ENCODE data around the gene TMEM178B.

TMEM178B gene

DNA sequence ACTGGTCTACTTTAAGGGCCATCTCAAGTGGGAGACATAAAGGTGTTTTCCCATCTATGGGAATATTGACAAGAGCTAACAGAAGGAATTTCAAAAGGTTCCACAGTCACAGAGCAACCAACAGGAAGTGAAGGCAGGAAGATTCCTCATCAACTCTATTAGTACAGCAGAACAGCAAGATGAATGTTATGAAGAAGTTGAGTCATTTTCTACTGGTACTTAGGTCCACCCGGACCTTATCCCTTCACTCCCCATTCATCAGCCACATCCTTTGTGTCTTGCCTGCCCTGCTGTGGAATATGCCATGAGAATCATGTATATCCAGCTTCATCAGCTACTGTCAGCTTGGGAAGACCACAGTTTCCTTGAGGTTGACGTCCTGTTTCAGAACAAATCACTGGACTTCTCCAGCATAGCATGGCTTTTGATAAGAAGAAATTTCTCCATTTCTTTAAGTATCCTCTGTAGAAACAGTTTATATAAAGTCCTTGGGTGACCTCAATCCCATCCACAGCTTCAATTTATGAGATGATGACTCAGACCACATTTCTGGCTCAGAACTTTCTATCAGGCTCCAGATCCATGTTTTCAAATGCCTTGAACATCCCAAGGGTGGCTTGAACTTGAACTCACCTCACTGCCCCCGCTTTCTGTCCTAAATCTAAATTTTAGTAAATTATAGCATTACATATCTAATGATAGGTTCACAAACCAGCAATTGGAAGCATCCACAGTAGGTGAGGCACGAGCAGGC is 392.5 kb downstream of the TMEM178B start:
- no peak for DNase-seq (ENCODE audit: low spot score)

DNA sequence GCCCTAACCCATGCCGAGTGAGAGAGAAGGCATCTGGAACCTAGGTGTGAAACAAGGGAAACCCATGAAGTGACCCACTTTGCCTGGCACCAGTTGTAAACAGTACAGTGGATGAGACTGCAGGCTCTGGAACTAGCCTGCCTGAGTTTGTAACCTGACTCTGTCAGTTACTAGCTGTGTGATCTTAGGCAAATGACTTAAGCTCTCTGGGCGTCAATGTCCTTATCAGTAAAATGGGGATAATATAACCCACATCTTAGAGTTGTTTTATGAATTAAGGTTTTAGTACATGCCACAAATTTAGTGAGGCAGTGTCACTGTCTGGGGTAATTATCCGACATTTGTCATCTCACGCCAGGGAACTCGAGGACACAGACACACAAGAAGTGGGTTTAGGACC is 394.5 kb downstream of the TMEM178B start:
- no peak for DNase-seq (ENCODE audit: low spot score)

- DNase-seq (ENCODE audit: low spot score): no peak
Observed at GRCh38 chr7:141475679-141476078, 401.8 kb downstream of the TMEM178B start.

- no peak for DNase-seq (ENCODE audit: low spot score)
Observed at GRCh38 chr7:141477865-141478264, 404.0 kb downstream of the TMEM178B start.

DNA sequence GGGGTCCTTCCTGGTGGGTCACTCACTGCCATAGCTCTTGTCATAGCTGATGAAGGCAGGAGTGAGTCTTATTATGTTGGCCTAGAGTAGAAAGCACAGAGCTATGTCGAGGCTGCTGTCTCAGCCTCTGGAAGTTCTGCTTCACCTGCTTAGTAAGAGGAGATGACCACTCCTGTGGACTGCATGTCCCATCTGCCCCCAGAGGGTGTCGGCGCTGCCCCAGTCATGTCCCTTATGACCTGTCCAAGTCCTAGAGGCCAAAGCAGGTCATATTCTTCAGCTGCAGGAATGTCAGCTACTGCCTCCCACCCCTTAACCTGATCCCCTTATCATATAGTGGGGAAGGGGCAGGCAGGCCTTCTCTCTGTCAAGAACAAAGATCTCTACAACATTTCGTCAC is 405.0 kb downstream of the TMEM178B start:
- no peak for DNase-seq (ENCODE audit: low spot score)

- DNase-seq (ENCODE audit: low spot score): no peak
Observed at GRCh38 chr7:141480953-141481352, 407.1 kb downstream of the TMEM178B start.

GRCh38 chr7:141481971-141482370 is 408.1 kb downstream of the TMEM178B start:
- DNase-seq (ENCODE audit: low spot score): no peak

DNA sequence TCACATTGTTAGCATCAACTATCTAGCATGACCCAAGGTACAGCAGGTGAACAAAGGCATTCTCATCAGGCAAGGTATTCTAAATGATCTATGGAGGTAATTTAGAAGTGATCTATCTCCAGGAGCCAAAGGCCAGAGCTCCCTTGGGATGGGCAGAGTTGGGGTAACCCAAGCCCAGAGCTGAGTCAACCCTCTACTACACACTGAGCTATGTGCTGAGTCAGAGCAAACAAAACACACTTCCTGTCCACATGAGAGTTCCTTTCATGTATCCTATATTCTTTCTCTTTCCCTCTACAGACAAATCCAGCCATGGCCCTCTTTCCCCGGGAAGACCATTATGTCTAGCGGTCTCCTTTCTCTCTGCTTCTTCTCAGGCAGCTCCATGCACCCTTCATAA is 409.2 kb downstream of the TMEM178B start:
- DNase-seq (ENCODE audit: low spot score): no peak

DNA sequence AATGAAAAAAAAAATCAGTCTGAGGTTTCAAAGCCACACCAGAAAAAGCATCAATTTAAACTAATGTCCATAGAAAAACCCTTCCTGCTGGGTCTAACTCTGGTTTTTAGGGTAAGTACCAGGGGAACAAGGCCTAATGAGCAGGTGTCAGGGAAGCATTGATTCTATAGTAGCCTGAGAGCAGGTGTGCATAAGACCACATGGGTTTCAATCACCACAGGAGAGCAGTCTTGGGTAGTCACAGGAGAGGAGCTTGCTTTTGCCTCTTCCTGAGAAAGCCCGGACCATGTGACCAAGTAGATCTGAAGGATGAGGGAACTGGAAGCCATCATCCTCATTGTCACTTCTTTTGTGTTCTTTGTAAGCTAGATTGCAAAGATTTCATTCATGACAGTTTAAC is 411.0 kb downstream of the TMEM178B start:
- DNase-seq (ENCODE audit: low spot score): no peak

GRCh38 chr7:141486959-141487358 is 413.1 kb downstream of the TMEM178B start:
- no peak for DNase-seq (ENCODE audit: low spot score)

DNA sequence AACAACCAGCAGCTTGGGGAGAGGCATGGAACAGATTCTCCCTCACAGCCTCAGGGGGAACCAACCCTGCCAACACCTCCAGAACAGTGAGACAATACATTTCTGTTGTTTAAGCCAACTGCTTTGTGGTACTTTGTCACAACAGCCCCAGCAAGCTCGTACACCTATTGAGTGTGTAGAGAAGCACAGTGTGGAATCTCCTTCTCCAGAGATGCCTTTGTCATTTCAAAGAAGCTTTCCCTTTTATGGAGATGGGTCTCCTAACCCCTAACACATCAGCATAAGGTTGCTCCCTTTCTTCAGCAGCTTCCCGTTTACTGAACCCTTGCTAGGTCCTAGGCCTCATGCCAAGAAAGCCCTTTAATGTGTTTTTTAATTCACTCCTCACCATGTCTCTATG is 416.6 kb downstream of the TMEM178B start:
- DNase-seq (ENCODE audit: low spot score): no peak

DNA sequence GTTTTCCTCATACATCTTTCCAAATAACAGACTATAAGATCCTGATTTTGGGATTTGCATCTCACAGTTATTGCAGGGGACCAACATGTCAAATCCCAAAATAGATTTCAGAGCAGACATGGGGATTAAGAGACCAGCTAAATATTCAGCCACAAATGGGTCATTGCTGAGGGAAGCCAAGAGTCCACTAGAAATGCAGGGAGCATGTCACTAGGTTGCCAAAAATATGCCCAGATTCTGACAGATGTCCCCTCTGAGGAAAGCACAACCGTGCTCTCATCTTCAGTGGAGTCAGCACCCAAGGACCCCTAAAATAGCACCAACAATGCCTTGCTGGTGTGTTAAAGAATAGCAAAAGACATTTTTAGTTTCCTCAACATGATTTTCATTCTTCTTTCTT is 421.2 kb downstream of the TMEM178B start:
- DNase-seq (ENCODE audit: low spot score): no peak

- no peak for DNase-seq (ENCODE audit: low spot score)
Observed at GRCh38 chr7:141497391-141497790, 423.5 kb downstream of the TMEM178B start.

DNA sequence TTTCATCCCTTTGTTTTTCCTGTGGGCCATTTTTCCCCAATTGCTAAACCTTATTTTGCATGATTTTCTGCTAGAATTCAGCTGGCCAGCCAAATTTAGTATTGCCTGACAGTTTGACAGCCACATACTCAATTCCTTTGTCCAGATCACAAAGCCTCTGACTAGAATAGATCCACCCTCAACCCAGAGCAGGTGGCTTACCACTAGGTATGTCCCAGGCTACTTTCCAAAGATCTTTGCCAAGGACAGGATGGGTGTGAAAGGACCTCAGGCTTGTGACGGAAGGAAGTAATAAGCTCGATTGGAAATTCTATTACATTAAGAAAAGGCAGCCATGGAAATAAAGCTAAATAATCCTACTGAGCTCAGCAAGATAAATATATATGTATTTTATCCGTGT is 426.7 kb downstream of the TMEM178B start:
- DNase-seq (ENCODE audit: low spot score): no peak

DNA sequence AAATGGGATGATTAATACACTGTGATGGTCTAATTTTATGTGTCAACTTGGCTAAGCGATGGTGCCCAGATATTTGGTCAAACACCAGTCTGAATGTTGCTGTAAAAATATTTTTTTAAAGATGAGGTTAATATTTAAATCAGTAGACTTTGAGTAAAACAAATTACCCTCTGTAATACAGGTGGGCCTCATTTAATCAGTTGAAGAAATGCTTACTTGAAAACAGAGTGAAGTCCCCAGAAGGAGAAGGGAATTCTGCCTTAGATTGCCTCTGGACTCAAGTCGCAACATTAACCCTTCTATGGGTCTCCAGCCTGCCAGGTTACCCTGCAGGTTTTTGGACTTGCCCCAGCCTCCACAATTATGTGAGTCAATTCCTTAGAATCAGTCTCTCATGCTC is 427.6 kb downstream of the TMEM178B start:
- DNase-seq (ENCODE audit: low spot score): no peak

DNA sequence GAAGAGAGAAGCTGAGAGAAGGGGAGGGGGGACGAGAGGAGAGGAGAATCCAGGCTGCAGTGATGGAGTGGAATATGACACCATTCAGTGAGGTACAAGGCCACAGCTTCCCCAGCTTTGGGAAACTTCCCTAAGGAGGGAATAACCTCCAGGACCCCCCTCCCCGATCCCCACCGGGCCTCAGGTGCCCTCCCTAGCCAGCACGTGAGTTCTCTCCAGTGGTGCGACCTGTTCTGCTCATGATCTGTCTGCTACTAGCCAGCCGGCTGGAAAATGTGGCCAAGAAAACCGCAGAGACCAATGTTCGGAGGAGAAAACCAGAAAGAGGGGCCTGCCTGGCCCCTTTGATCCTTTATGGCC is 437.4 kb downstream of the TMEM178B start:
- DNase-seq (ENCODE audit: low spot score): no peak

DNA sequence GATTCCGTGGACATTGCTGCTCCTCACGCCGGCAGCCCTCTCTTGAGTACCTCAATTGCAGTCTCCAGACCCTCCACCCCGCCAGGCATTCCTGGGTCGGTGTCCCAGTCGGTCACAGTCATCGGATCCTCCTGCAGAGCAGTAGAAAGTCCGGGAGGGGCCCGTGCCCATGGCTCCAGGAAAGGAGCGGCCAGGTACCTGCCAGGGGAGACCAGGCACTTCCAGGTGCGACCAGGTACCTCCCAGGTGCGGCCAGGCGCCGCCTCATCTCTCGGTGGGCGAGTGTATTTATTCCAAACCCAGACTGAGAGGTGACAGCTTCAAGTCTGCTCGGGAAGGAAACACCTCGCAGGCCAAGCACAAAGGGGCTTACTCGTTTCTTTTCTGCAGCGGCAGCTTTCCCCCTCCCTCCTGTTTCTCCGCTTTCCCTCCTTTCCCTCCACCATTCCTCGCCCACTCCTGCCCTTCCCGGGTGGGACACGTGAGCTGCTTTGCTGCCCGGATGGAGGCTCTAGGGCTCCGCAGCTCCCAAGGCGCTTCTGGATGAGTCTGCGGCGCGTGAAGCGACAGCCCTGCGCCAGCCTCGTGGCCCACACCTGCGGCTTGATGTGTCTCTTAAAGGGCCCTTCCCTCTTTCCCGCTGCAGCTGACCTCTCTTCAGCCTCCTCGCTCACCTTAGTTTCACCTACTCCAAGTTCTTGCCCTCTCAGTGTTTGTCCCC is 438.0 kb downstream of the TMEM178B start:
- DNase-seq (ENCODE audit: low spot score): no peak

- DNase-seq (ENCODE audit: low spot score): peak; percentile 18
Observed at GRCh38 chr7:141512597-141512996, 438.7 kb downstream of the TMEM178B start.

GRCh38 chr7:141513720-141514119 is 439.9 kb downstream of the TMEM178B start:
- DNase-seq (ENCODE audit: low spot score): no peak

GRCh38 chr7:141515941-141516340 is 442.1 kb downstream of the TMEM178B start:
- DNase-seq (ENCODE audit: low spot score): no peak

DNA sequence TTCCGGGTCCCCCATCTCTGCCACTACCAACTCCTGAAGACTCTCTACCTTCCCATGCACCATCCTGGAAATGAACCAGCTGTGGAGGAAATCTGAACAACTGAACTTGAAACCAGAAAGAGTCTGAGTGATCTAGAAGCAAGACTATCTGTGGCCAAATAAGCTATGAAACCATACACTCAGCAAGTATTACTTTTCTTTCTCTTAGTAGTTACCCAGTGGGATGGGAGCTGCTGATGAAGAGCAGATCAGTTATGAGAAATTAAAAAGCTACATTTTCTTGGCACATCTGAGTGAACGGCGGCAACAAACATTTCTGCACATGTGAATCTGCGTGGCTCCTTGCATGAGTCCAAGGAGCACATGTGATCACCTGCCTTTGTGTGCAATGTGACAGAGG is 445.8 kb downstream of the TMEM178B start:
- DNase-seq (ENCODE audit: low spot score): no peak

- peak; percentile 15 for DNase-seq (ENCODE audit: low spot score)
Observed at GRCh38 chr7:141522657-141523342, 448.9 kb downstream of the TMEM178B start.

- no peak for DNase-seq (ENCODE audit: low spot score)
Observed at GRCh38 chr7:141525973-141526514, 452.2 kb downstream of the TMEM178B start.

Data from activated CD4-positive, alpha-beta T cell treated with anti-CD3 and anti-CD28 coated beads, Interleukin-2, Interleukin-4, amounts not matched to agents 100 ng/mL and 50 ng/mL, durations not matched to agents 16 hours and 8 hours (primary cell).